Progenitor cell of endocrine pancreas (in vitro differentiated cells): ENCODE data around the gene GPR45. TPM values are rescaled to one million over a fixed set of nuclear protein-coding genes. Genes with fewer than 3 reads are reported as not detected.

ENCODE experiments used
- DNase-seq: peaks from one replicate; pipeline ENCODE4 v3.0.0; 2021; ENCODE audit warnings: low spot score; ENCODE audit not compliant: unreplicated experiment
- H3K27ac Mint-ChIP-seq: 2 replicates; pipeline ENCODE4 v1.8.0; 2021; ENCODE audit warnings: mild to moderate bottlenecking, moderate library complexity, mixed read lengths
- H3K27me3 Mint-ChIP-seq: 2 replicates; pipeline ENCODE4 v1.8.0; 2021; ENCODE audit warnings: mixed read lengths
- H3K36me3 Mint-ChIP-seq: 2 replicates; pipeline ENCODE4 v1.8.0; 2022; ENCODE audit warnings: mixed read lengths; ENCODE audit not compliant: insufficient read depth
- H3K4me1 Mint-ChIP-seq: 2 replicates; pipeline ENCODE4 v1.8.0; 2021; ENCODE audit warnings: low read depth, mixed read lengths
- H3K4me3 Mint-ChIP-seq: 2 replicates; pipeline ENCODE4 v1.8.0; 2021; ENCODE audit warnings: low read depth, mild to moderate bottlenecking, moderate library complexity, mixed read lengths
- H3K9me3 Mint-ChIP-seq: 2 replicates; pipeline ENCODE4 v1.8.0; 2021; ENCODE audit warnings: low read depth, mixed read lengths
- total RNA-seq: library from RNA; stranded (reverse); gene quantifications from 2 replicates; pipeline ENCODE4 v1.2.1, GENCODE V29; 2021
- TF ChIP-seq, protein P1 (sequence below): fragments of 200-600 bp; sonication (generic); IDR thresholded peaks from one replicate; pipeline ENCODE4 v1.5.0; 2021; ENCODE audit warnings: antibody characterized with exemption, mild to moderate bottlenecking; ENCODE audit not compliant: unreplicated experiment

Gene GPR45
- total RNA-seq, 1 donor from 2014 or later: not detected

DNA sequence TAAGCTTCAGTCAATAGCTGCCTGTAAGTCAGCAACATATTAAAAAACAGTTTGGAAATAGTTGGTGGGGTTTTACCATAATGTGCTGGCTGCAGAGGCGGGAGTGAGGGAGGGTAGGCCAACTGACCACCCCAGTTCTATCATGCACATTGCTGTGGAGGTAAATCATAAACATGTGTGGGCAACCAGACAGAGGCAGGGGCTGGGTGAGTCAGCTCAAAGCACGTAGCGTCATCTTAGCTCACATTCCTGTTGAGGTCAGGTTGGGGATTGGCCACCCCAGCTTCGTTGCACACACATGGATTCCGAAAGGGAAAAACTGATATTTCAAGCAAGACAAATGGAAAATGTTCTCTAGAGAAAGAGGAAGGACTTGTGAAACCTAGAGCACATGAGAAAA is 19.5 kb downstream of the GPR45 start:
- peak overlapping the region; percentile 9 for H3K27ac Mint-ChIP-seq
- H3K9me3 Mint-ChIP-seq: no peaks in the 10 kb centered on the region
- peaks cover 6% of the 10 kb centered on the region for H3K36me3 Mint-ChIP-seq
- H3K27me3 Mint-ChIP-seq: no peaks in the 10 kb centered on the region
- no peak for DNase-seq
- no peaks in the 10 kb centered on the region for H3K4me1 Mint-ChIP-seq
- no peak overlapping the region for H3K4me3 Mint-ChIP-seq
- TF ChIP-seq, protein P1, sequence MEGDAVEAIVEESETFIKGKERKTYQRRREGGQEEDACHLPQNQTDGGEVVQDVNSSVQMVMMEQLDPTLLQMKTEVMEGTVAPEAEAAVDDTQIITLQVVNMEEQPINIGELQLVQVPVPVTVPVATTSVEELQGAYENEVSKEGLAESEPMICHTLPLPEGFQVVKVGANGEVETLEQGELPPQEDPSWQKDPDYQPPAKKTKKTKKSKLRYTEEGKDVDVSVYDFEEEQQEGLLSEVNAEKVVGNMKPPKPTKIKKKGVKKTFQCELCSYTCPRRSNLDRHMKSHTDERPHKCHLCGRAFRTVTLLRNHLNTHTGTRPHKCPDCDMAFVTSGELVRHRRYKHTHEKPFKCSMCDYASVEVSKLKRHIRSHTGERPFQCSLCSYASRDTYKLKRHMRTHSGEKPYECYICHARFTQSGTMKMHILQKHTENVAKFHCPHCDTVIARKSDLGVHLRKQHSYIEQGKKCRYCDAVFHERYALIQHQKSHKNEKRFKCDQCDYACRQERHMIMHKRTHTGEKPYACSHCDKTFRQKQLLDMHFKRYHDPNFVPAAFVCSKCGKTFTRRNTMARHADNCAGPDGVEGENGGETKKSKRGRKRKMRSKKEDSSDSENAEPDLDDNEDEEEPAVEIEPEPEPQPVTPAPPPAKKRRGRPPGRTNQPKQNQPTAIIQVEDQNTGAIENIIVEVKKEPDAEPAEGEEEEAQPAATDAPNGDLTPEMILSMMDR: no peak

DNA sequence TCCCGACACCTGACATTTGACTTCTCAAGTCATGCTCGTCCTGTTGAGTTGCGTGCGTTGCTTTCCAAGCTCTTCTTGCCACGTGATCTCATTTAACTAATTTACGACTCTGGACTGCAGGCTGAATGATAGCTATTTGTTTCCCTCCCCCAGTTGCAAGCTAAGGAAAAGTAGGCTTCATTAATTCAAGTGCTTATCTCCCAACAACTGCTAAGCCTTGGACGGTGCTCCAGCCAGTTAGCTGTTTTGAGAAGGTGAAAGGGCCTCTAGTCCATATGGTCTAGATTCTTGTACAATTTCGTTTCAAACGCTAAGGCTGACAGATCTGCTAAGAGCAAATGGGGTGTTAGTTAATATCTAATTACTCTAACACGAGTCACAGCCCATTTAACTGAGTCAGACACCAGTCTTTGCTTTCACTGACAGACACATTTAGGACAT is 21.1 kb downstream of the GPR45 start:
- no peaks in the 10 kb centered on the region for H3K27me3 Mint-ChIP-seq
- no peaks in the 10 kb centered on the region for H3K4me1 Mint-ChIP-seq
- H3K27ac Mint-ChIP-seq: no peak overlapping the region
- H3K4me3 Mint-ChIP-seq: no peak overlapping the region
- H3K36me3 Mint-ChIP-seq: peaks cover 9% of the 10 kb centered on the region
- DNase-seq: no peak
- TF ChIP-seq, protein P1: no peak
- H3K9me3 Mint-ChIP-seq: no peaks in the 10 kb centered on the region

DNA sequence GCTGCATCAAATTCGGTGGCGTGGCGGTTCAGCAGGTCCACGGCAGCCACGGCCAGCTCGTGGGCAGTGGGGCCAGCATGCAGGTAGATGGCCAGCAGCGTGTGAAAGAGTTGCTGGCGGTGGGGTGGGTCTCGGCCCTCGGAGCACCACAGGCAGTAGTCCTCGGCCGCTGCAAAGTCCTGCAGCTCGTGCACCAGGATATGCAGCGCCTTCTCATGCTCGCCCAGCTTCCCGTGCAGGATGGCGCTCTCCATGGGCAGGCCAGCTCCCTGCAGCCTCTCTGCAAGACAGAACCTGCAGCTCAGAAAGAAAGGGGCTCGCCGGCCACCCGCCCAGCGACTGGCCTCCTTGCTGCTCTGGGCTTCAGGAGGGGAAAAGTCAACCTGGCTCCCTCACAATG is 27.9 kb downstream of the GPR45 start:
- no peak for DNase-seq
- H3K9me3 Mint-ChIP-seq: no peaks in the 10 kb centered on the region
- H3K27me3 Mint-ChIP-seq: no peaks in the 10 kb centered on the region
- H3K36me3 Mint-ChIP-seq: peaks cover 21% of the 10 kb centered on the region
- H3K4me1 Mint-ChIP-seq: no peaks in the 10 kb centered on the region
- no peak overlapping the region for H3K27ac Mint-ChIP-seq
- TF ChIP-seq, protein P1: no peak
- no peak overlapping the region for H3K4me3 Mint-ChIP-seq

- Mint-ChIP-seq H3K9me3 (no peaks in the 10 kb centered on the region), H3K4me3 (no peak overlapping the region), H3K36me3 (peaks cover 15% of the 10 kb centered on the region), H3K27ac (no peak overlapping the region), H3K4me1 (no peaks in the 10 kb centered on the region), H3K27me3 (no peaks in the 10 kb centered on the region)
- TF ChIP-seq, protein P1: no peak
- no peak for DNase-seq
Observed at GRCh38 chr2:105271393-105272045, 30.0 kb downstream of the GPR45 start.

DNA sequence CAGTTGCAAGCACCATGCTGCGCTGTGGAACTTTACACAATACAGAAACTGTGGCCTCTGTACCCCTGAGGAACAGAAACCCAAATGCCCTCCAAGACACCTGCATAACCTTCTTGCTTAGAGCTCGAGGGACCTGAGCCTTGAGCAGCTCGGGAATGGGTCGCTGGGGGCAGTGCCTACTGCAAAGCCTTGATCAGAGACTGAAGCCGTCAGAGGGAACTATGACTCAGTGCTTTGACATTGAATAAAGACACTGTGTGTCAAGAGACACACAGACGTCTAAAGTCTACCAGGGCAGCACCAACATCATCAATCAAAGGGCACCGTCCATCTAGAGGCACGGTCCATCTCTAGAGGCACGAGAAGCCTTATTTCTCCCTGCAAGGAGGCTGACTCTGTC is 30.6 kb downstream of the GPR45 start:
- Mint-ChIP-seq H3K27me3 (no peaks in the 10 kb centered on the region), H3K9me3 (no peaks in the 10 kb centered on the region), H3K36me3 (peaks cover 17% of the 10 kb centered on the region), H3K4me1 (no peaks in the 10 kb centered on the region), H3K4me3 (no peak overlapping the region), H3K27ac (no peak overlapping the region)
- TF ChIP-seq, protein P1: no peak
- DNase-seq: no peak
